H9 (cell line): ENCODE measurements around the gene KCNJ15. TPM values are rescaled to one million over a fixed set of nuclear protein-coding genes. Genes with fewer than 3 reads are reported as not detected.

Experiments used
- DNase-seq: peaks from one replicate; pipeline ENCODE4 v3.0.0-alpha.2; 2017
- H2AFZ ChIP-seq: one replicate; pipeline ENCODE4 v1.6.1; 2013; ENCODE audit warnings: mild to moderate bottlenecking, low read length, control low read depth, moderate library complexity
- H2AK5ac ChIP-seq: 2 replicates; pipeline ENCODE4 v1.6.1; 2013; ENCODE audit warnings: low read length, control low read depth, mixed read lengths; ENCODE audit not compliant: insufficient read length
- H2BK120ac ChIP-seq: one replicate; pipeline ENCODE4 v1.6.1; 2013; ENCODE audit warnings: low read depth, mild to moderate bottlenecking, low read length, control low read depth, inconsistent platforms; ENCODE audit not compliant: poor library complexity, severe bottlenecking
- H2BK12ac ChIP-seq: 2 replicates; pipeline ENCODE4 v1.6.1; 2013; ENCODE audit warnings: low read length, control low read depth, mixed read lengths, low read depth; ENCODE audit not compliant: insufficient read length
- H2BK15ac ChIP-seq: 2 replicates; pipeline ENCODE4 v1.6.1; 2013; ENCODE audit warnings: low read depth, low read length, control low read depth
- H2BK20ac ChIP-seq: one replicate; pipeline ENCODE4 v1.6.1; 2013; ENCODE audit warnings: low read depth, mild to moderate bottlenecking, low read length, control low read depth, inconsistent platforms; ENCODE audit not compliant: poor library complexity, severe bottlenecking
- H2BK5ac ChIP-seq: 2 replicates; pipeline ENCODE4 v1.6.1; 2013; ENCODE audit warnings: low read length, control low read depth, mixed read lengths; ENCODE audit not compliant: insufficient read length
- H3K14ac ChIP-seq: 2 replicates; pipeline ENCODE4 v1.6.1; 2013; ENCODE audit warnings: low read length, control low read depth; ENCODE audit not compliant: insufficient read depth
- H3K18ac ChIP-seq: 2 replicates; pipeline ENCODE4 v1.6.1; 2013; ENCODE audit warnings: low read depth, mild to moderate bottlenecking, mixed read lengths, low read length, control low read depth; ENCODE audit not compliant: insufficient read length
- H3K23ac ChIP-seq: 2 replicates; pipeline ENCODE4 v1.6.1; 2013; ENCODE audit warnings: low read length, control low read depth, mixed read lengths, low read depth; ENCODE audit not compliant: insufficient read length
- H3K23me2 ChIP-seq: 2 replicates; pipeline ENCODE4 v1.6.1; 2013; ENCODE audit warnings: low read depth, mild to moderate bottlenecking, mixed read lengths, low read length, control low read depth; ENCODE audit not compliant: insufficient read length, poor library complexity, severe bottlenecking
- H3K27ac ChIP-seq: 2 replicates; pipeline ENCODE4 v1.5.1; 2013; ENCODE audit warnings: low read length, control low read depth, mixed read lengths, low read depth; ENCODE audit not compliant: insufficient read length
- H3K27me3 ChIP-seq: 2 replicates; pipeline ENCODE4 v1.6.1; 2013; ENCODE audit warnings: low read length, control low read depth, inconsistent platforms; ENCODE audit not compliant: insufficient read depth
- H3K4ac ChIP-seq: 2 replicates; pipeline ENCODE4 v1.6.1; 2013; ENCODE audit warnings: low read depth, mild to moderate bottlenecking, control low read depth, inconsistent platforms, low read length, moderate library complexity
- H3K4me1 ChIP-seq: 2 replicates; pipeline ENCODE4 v1.6.1; 2013; ENCODE audit warnings: low read length, control low read depth, inconsistent platforms; ENCODE audit not compliant: insufficient read depth
- H3K4me2 ChIP-seq: 2 replicates; pipeline ENCODE4 v1.6.1; 2013; ENCODE audit warnings: low read length, control low read depth, mixed read lengths; ENCODE audit not compliant: insufficient read length, insufficient read depth
- H3K56ac ChIP-seq: 2 replicates; pipeline ENCODE4 v1.6.1; 2013; ENCODE audit warnings: low read depth, mild to moderate bottlenecking, mixed read lengths, low read length, control low read depth; ENCODE audit not compliant: insufficient read length
- H3K79me1 ChIP-seq: 2 replicates; pipeline ENCODE4 v1.6.1; 2013; ENCODE audit warnings: low read depth, mild to moderate bottlenecking, moderate library complexity, low read length, control low read depth, inconsistent platforms; ENCODE audit not compliant: insufficient read depth, poor library complexity, severe bottlenecking
- H3K79me2 ChIP-seq: 2 replicates; pipeline ENCODE4 v1.6.1; 2013; ENCODE audit warnings: low read length, control low read depth, inconsistent platforms; ENCODE audit not compliant: insufficient read depth
- H3K9ac ChIP-seq: 2 replicates; pipeline ENCODE4 v1.6.1; 2013; ENCODE audit warnings: low read length, control low read depth, mixed read lengths; ENCODE audit not compliant: insufficient read length; ENCODE audit errors: extremely low read depth
- H3K9me3 ChIP-seq: one replicate; pipeline ENCODE4 v1.6.1; 2013; ENCODE audit warnings: low read depth, low read length, inconsistent platforms; ENCODE audit not compliant: control insufficient read depth
- H3T11ph ChIP-seq: one replicate; pipeline ENCODE4 v1.6.1; 2013; ENCODE audit warnings: mild to moderate bottlenecking, low read length, control low read depth, inconsistent platforms
- H4K20me1 ChIP-seq: one replicate; pipeline ENCODE4 v1.6.1; 2013; ENCODE audit not compliant: control insufficient read depth, insufficient read length, insufficient read depth
- H4K5ac ChIP-seq: 2 replicates; pipeline ENCODE4 v1.6.1; 2013; ENCODE audit warnings: low read depth, mild to moderate bottlenecking, mixed read lengths, low read length, control low read depth; ENCODE audit not compliant: insufficient read length
- H4K8ac ChIP-seq: replicated peaks from 2 replicates; pipeline ENCODE4 v1.6.1; 2013; ENCODE audit warnings: low read length, control low read depth, mixed read lengths, low read depth; ENCODE audit not compliant: insufficient read length
- H4K91ac ChIP-seq: 2 replicates; pipeline ENCODE4 v1.6.1; 2013; ENCODE audit warnings: low read depth, mild to moderate bottlenecking, moderate library complexity, mixed read lengths, low read length, control low read depth; ENCODE audit not compliant: insufficient read length
- H3K27ac Mint-ChIP-seq, 3 experiments: 2 replicates in 2 of 3; 3 replicates in 1 of 3; pipeline ENCODE4 v1.8.0; 2020 to 2021; ENCODE audit warnings: mixed read lengths in 3 of 3, mild to moderate bottlenecking in 1 of 3, moderate library complexity in 1 of 3
- H3K27me3 Mint-ChIP-seq: 2 replicates; pipeline ENCODE4 v1.8.0; 2021; ENCODE audit warnings: low read depth, mild to moderate bottlenecking, moderate library complexity, mixed read lengths
- H3K36me3 Mint-ChIP-seq, 3 experiments: 2 replicates in 2 of 3; 3 replicates in 1 of 3; pipeline ENCODE4 v1.8.0; 2020 to 2021; ENCODE audit warnings: low read depth in 3 of 3, mixed read lengths in 3 of 3; ENCODE audit not compliant: insufficient read depth in 1 of 3
- H3K4me1 Mint-ChIP-seq, 2 experiments: 2 replicates each; pipeline ENCODE4 v1.8.0; 2020; ENCODE audit warnings: mixed read lengths in 2 of 2
- H3K4me3 Mint-ChIP-seq, 2 experiments: 2 replicates in 1 of 2; 3 replicates in 1 of 2; pipeline ENCODE4 v1.8.0; 2020 to 2021; ENCODE audit warnings: mild to moderate bottlenecking in 2 of 2, mixed read lengths in 2 of 2, moderate library complexity in 1 of 2
- H3K9me3 Mint-ChIP-seq, 2 experiments: 2 replicates in 1 of 2; 3 replicates in 1 of 2; pipeline ENCODE4 v1.8.0; 2020; ENCODE audit warnings: mild to moderate bottlenecking in 2 of 2, mixed read lengths in 2 of 2, moderate library complexity in 1 of 2
- CTCF ChIP-seq: fragments of 200-600 bp; sonication (generic); conservative IDR thresholded peaks from 3 replicates; pipeline ENCODE4 v1.8.0; 2021; ENCODE audit warnings: antibody characterized with exemption, mild to moderate bottlenecking
- WGBS: extraction: QIAGEN DNeasy Blood & Tissue Kit; methylation state at CpG from one replicate; pipeline ENCODE4 v1.1.7; 2013; ENCODE audit warnings: missing lambda C conversion rate, low lambda C conversion rate, mixed read lengths; ENCODE audit not compliant: insufficient read length; ENCODE audit errors: extremely low coverage; 5-methylcytosine and 5-hydroxymethylcytosine counted together
- total RNA-seq: library from RNA; stranded (reverse); gene quantifications from 2 replicates; pipeline ENCODE4 v1.2.1, GENCODE V29; 2021

Gene KCNJ15
- total RNA-seq, 1 experiment from 2014 or later: not detected

- Histone ChIP-seq H4K20me1 (no peaks in the 10 kb centered on the region), H3K27me3 (no peaks in the 10 kb centered on the region; the same call in 1 of the 2 replicates), H3K4me2 (no peak overlapping the region), H3K4me1 (no peaks in the 10 kb centered on the region), H2BK15ac (no peak overlapping the region), H3K79me2 (no peaks in the 10 kb centered on the region), H3K23ac (no peak overlapping the region), H3K18ac (no peak overlapping the region), H3T11ph (no peak overlapping the region), H3K14ac (no peak overlapping the region), H3K23me2 (no peaks in the 10 kb centered on the region), H2BK5ac (no peak overlapping the region), H3K27ac (no peak overlapping the region), H2AFZ (no peak overlapping the region), H3K9me3 (no peaks in the 10 kb centered on the region), H4K8ac (no peak overlapping the region), H3K56ac (no peak overlapping the region), H4K91ac (no peak overlapping the region), H2BK20ac (no peak overlapping the region), H3K9ac (no peak overlapping the region), H3K79me1 (no peaks in the 10 kb centered on the region), H2BK12ac (no peak overlapping the region), H2AK5ac (no peak overlapping the region), H3K4ac (no peak overlapping the region), H4K5ac (no peak overlapping the region), H2BK120ac (no peak overlapping the region)
- DNase-seq: no peak
- peaks cover 0 to 11% of the 10 kb centered on the region in 2 experiments; a peak in 3 of 4 replicates for H3K4me1 Mint-ChIP-seq
- no CpG with 5 or more reads among the region's 9 CpGs for WGBS
- H3K36me3 Mint-ChIP-seq: no peaks in the 10 kb centered on the region; a peak in 2 of 7 replicates
- no peak overlapping the region for H3K4me3 Mint-ChIP-seq
- H3K27me3 Mint-ChIP-seq: peaks cover 2% of the 10 kb centered on the region
- H3K27ac Mint-ChIP-seq: no peak overlapping the region
- H3K9me3 Mint-ChIP-seq: peaks cover 0 to 6% of the 10 kb centered on the region in 2 experiments; a peak in 3 of 5 replicates
- TF ChIP-seq CTCF: no peak
Observed at GRCh38 chr21:38277501-38278131, 20.8 kb downstream of the KCNJ15 start.
